Measurements from ENCODE around the gene C8A. TPM values are rescaled to one million over a fixed set of nuclear protein-coding genes. Genes with fewer than 3 reads are reported as not detected.

Gene C8A
- total RNA-seq, 1 experiment from 2014 or later: not detected

DNA sequence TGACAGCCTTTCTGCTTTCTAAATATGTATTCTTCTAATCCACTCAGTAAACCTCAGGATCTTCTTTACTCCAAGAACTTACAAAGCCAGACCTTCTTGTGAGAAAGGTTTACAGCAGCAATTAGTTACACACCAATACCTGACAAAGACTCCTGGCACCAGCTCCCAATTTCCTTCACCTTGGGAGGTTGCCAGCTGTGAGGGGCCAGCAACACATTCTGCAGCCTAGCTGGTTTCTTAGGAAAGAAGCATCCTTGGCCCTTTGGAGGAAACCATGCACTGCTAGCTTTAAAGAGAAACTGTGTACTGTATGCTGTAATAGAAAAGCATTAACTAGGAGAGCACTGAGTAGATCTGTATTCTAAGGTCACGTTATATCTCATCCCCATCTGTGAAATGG lies 46.2 kb upstream of the C8A start:
- Histone ChIP-seq H2BK12ac (ENCODE audit: insufficient read length, low read depth, low read length) (no peak overlapping the region), H4K8ac (replicated peaks; ENCODE audit: insufficient read length, low read depth, low read length) (no peak overlapping the region), H3K27me3 (ENCODE audit: insufficient read depth, low read length) (no peaks in the 10 kb centered on the region), H3K56ac (ENCODE audit: insufficient read length, low read depth, low read length) (no peak overlapping the region), H3T11ph (ENCODE audit: low read length) (no peak overlapping the region), H3K79me1 (ENCODE audit: insufficient read depth, low read depth, low read length, poor library complexity, severe bottlenecking) (no peaks in the 10 kb centered on the region), H2AK5ac (ENCODE audit: insufficient read length, low read length) (no peak overlapping the region), H4K5ac (ENCODE audit: insufficient read length, low read depth, low read length) (no peak overlapping the region), H2BK15ac (ENCODE audit: low read depth, low read length) (no peak overlapping the region), H2BK5ac (ENCODE audit: insufficient read length, low read length) (no peak overlapping the region), H3K18ac (ENCODE audit: insufficient read length, low read depth, low read length) (no peak overlapping the region), H3K79me2 (ENCODE audit: insufficient read depth, low read length) (no peaks in the 10 kb centered on the region), H3K23me2 (ENCODE audit: insufficient read length, low read depth, low read length, poor library complexity, severe bottlenecking) (no peaks in the 10 kb centered on the region), H4K91ac (ENCODE audit: insufficient read length, low read depth, low read length) (no peak overlapping the region), H3K23ac (ENCODE audit: insufficient read length, low read depth, low read length) (no peak overlapping the region), H3K27ac (ENCODE audit: insufficient read length, low read depth, low read length) (no peak overlapping the region), H4K20me1 (ENCODE audit: control insufficient read depth, insufficient read depth, insufficient read length) (no peaks in the 10 kb centered on the region), H3K14ac (ENCODE audit: insufficient read depth, low read length) (no peak overlapping the region), H3K4me2 (ENCODE audit: insufficient read depth, insufficient read length, low read length) (no peak overlapping the region), H3K9me3 (ENCODE audit: control insufficient read depth, low read depth, low read length) (no peaks in the 10 kb centered on the region), H2AFZ (ENCODE audit: low read length) (no peak overlapping the region), H3K4ac (ENCODE audit: low read depth, low read length) (no peak overlapping the region), H3K4me1 (ENCODE audit: insufficient read depth, low read length) (no peaks in the 10 kb centered on the region), H3K9ac (ENCODE audit: extremely low read depth, insufficient read length, low read length) (no peak overlapping the region), H2BK120ac (ENCODE audit: low read depth, low read length, poor library complexity, severe bottlenecking) (no peak overlapping the region), H2BK20ac (ENCODE audit: low read depth, low read length, poor library complexity, severe bottlenecking) (no peak overlapping the region)
- TF ChIP-seq, protein P1, sequence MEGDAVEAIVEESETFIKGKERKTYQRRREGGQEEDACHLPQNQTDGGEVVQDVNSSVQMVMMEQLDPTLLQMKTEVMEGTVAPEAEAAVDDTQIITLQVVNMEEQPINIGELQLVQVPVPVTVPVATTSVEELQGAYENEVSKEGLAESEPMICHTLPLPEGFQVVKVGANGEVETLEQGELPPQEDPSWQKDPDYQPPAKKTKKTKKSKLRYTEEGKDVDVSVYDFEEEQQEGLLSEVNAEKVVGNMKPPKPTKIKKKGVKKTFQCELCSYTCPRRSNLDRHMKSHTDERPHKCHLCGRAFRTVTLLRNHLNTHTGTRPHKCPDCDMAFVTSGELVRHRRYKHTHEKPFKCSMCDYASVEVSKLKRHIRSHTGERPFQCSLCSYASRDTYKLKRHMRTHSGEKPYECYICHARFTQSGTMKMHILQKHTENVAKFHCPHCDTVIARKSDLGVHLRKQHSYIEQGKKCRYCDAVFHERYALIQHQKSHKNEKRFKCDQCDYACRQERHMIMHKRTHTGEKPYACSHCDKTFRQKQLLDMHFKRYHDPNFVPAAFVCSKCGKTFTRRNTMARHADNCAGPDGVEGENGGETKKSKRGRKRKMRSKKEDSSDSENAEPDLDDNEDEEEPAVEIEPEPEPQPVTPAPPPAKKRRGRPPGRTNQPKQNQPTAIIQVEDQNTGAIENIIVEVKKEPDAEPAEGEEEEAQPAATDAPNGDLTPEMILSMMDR (conservative IDR thresholded peaks at IDR 0.05): no peak
- Mint-ChIP-seq H3K9me3 (peaks cover 0 to 3% of the 10 kb centered on the region in 2 experiments; a peak in 3 of 5 replicates), H3K27me3 (ENCODE audit: low read depth) (peaks cover 6% of the 10 kb centered on the region), H3K27ac (no peak overlapping the region), H3K4me1 (peaks cover 8% of the 10 kb centered on the region in 2 experiments), H3K36me3 (ENCODE audit: insufficient read depth in 1 of 3, low read depth in 3 of 3) (peaks cover 0 to 1% (median 0%) of the 10 kb centered on the region in 3 experiments; a peak in 1 of 7 replicates), H3K4me3 (no peak overlapping the region)
- WGBS (ENCODE audit: extremely low coverage, insufficient read length, low lambda C conversion rate): no CpG with 5 or more reads among the region's 1 CpG
- no peak for DNase-seq

All from H9 (cell line).